WI38 (cell line): ENCODE results near the gene MYO5C.
"Not testable (repeated sequence)": the region's sequence is repeated elsewhere in the genome, so short reads cannot be mapped to it uniquely, and the experiment has no call there.

Experiments used
- H3K4me3 ChIP-seq: 2 replicates; pipeline ENCODE4 v1.5.1; 2011; ENCODE audit warnings: low read depth, mild to moderate bottlenecking, control low read depth, low read length
- CTCF ChIP-seq: IDR thresholded peaks from 2 replicates; pipeline ENCODE4 v1.5.1; 2012; ENCODE audit warnings: low read depth, mild to moderate bottlenecking, control low read depth, low read length

Gene MYO5C

DNA sequence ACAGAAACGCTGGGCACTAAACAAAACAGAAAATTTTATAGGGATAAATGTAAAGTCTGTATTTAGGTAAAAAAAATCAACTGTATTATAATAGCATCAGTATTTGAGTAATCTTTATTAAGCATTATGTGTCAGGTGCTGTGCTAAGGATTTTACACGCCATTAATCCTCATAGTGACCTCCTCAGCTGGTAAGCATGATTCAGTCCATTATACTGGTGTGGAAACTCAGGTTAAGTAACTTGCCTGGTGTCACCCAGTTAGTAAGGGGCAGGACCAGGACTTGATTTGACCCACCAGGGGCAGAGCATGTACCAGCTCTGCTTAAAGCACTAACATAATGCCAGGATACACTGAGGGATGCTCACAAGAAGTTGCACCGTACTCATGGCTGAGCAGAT is 4.8 kb downstream of the MYO5C start:
- TF ChIP-seq CTCF = no peak

GRCh38 chr15:52290329-52290728 is 5.3 kb downstream of the MYO5C start:
- H3K4me3 ChIP-seq = no peak overlapping the region
- TF ChIP-seq CTCF = no peak

More for the DNA sequence above, 4.8 kb downstream of the MYO5C start:
- no peak overlapping the region for H3K4me3 ChIP-seq

DNA sequence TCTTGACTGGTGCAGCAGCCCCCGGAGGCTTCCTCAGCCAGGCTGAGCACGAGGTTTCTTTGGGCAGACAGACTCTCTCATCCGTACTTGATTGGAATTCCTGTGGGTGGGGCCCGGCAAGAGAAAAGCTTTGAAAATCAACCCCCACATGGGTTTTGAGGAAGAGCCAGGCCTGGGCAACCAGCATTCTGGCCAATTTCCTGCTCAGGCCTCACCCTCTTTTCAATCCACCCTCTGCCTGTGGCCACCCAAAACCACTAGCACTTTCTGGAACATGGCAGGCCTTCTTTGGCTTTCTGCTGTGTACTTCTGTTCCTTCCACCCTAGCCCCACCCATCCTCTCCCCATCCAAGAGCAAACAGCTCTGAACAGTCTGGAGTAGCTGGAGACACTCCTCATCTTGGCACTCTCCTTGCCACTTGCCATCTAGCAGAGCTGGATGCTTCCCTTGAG is 5.9 kb downstream of the MYO5C start:
- TF ChIP-seq CTCF = no peak
- no peak overlapping the region for H3K4me3 ChIP-seq

DNA sequence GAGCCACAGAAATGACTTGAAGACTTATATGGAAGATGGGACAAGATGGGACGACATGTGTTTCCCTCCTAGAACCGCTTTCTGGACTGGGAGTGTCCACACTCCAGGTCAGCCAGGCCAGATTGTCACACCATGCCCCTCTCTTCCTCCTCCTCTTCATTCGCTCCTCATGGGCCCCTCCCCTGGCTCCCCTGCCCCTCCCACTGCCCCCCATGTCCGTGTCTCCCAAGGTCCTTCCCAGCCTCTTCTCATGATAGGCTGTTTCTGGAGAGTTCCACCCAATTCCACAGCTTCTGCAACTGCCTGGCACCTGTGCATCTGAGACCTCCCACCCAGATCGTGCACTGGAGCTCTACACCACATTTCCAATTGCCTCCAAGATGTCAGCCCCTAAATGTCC is 6.6 kb downstream of the MYO5C start:
- no peak for TF ChIP-seq CTCF
- no peak overlapping the region for H3K4me3 ChIP-seq

DNA sequence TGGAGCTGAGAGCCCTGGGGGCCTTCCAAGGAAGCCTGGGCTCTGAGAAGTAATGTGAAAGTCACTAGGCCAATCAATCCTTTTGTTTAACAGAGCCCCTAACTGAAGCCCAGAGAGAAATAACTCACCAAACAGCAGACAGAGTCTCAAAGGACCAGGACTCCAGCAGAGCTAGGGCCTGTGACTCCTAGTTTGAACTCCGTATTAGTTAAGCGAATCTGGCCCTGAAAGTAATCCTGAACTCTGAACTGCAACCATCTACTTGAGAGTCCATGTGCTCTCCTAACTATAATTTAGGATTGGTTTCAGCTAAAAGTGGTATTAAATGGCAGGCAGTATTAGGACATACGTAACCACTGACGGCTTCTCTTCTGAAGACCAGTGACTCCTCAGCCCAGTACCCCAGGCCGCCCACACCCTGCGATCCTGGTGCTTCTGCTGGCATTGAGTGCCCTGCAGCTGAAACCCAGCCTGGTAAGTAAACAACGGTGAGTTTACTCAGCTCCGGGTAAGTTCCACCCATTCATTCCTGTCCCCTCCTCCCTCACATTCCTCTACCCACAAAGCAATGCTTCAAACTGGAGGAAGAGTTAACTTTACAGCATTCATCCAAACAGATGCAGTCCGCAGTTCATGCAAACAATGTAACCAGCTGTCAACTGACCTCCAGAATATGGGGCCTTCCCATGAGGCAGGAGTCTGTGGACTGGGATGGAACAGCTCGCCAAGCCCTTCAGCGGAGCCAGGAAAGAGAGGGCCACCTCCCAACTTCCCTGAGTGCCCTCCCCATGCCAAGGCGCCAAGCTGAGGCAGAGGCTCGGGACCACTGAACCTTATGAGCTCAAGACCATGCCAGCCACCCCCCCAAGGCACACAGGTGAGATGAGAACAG is 7.3 kb downstream of the MYO5C start:
- H3K4me3 ChIP-seq = no peak overlapping the region
- TF ChIP-seq CTCF = no peak

DNA sequence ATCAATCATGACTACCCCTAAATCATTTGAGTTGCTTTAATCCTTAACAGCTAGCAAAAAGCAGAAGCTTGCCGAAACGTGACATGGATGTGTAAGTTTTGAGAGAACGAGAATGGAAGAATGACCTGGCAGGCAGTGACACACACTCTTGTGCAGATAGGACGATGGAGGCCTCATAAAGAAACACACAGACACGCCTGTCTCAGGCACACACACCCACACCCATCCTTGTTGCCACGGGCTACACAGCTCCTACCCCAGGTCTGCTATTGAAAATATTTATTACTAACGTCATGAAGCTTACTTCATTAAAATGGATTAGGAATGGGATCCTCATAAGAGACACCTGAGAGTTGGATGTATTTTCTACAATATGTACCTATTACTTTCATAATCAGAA is 8.5 kb downstream of the MYO5C start:
- TF ChIP-seq CTCF = no peak
- H3K4me3 ChIP-seq = no peak overlapping the region

- H3K4me3 ChIP-seq = not testable (repeated sequence)
Observed at GRCh38 chr15:52285941-52286340, 9.7 kb downstream of the MYO5C start.
